Measurements from ENCODE around the gene CLASP1.

Gene CLASP1

GRCh38 chr2:121343191-121343590 is 306.1 kb downstream of the CLASP1 start:
- TF ChIP-seq, protein P1, sequence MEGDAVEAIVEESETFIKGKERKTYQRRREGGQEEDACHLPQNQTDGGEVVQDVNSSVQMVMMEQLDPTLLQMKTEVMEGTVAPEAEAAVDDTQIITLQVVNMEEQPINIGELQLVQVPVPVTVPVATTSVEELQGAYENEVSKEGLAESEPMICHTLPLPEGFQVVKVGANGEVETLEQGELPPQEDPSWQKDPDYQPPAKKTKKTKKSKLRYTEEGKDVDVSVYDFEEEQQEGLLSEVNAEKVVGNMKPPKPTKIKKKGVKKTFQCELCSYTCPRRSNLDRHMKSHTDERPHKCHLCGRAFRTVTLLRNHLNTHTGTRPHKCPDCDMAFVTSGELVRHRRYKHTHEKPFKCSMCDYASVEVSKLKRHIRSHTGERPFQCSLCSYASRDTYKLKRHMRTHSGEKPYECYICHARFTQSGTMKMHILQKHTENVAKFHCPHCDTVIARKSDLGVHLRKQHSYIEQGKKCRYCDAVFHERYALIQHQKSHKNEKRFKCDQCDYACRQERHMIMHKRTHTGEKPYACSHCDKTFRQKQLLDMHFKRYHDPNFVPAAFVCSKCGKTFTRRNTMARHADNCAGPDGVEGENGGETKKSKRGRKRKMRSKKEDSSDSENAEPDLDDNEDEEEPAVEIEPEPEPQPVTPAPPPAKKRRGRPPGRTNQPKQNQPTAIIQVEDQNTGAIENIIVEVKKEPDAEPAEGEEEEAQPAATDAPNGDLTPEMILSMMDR (IDR thresholded peaks at IDR 0.05; ENCODE audit: insufficient read depth, missing control alignments), result no peak
- FAIRE-seq, result no peak
- DNase-seq (ENCODE audit: insufficient read length, low spot score), result no peak

GRCh38 chr2:121342751-121343150 is 306.5 kb downstream of the CLASP1 start:
- TF ChIP-seq, protein P1 (IDR thresholded peaks at IDR 0.05; ENCODE audit: insufficient read depth, missing control alignments), result no peak
- no peak for FAIRE-seq

GRCh38 chr2:121340926-121341325 is 308.3 kb downstream of the CLASP1 start:
- FAIRE-seq, result no peak

More at GRCh38 chr2:121342751-121343150, 306.5 kb downstream of the CLASP1 start:
- DNase-seq (ENCODE audit: insufficient read length, low spot score), result no peak

GRCh38 chr2:121338281-121338680 is 311.0 kb downstream of the CLASP1 start:
- DNase-seq (ENCODE audit: insufficient read length, low spot score) (no peak), FAIRE-seq (no peak)
- TF ChIP-seq, protein P1 (IDR thresholded peaks at IDR 0.05; ENCODE audit: insufficient read depth, missing control alignments), result no peak

More at GRCh38 chr2:121340926-121341325, 308.3 kb downstream of the CLASP1 start:
- TF ChIP-seq, protein P1 (IDR thresholded peaks at IDR 0.05; ENCODE audit: insufficient read depth, missing control alignments), result no peak
- DNase-seq (ENCODE audit: insufficient read length, low spot score), result no peak

DNA sequence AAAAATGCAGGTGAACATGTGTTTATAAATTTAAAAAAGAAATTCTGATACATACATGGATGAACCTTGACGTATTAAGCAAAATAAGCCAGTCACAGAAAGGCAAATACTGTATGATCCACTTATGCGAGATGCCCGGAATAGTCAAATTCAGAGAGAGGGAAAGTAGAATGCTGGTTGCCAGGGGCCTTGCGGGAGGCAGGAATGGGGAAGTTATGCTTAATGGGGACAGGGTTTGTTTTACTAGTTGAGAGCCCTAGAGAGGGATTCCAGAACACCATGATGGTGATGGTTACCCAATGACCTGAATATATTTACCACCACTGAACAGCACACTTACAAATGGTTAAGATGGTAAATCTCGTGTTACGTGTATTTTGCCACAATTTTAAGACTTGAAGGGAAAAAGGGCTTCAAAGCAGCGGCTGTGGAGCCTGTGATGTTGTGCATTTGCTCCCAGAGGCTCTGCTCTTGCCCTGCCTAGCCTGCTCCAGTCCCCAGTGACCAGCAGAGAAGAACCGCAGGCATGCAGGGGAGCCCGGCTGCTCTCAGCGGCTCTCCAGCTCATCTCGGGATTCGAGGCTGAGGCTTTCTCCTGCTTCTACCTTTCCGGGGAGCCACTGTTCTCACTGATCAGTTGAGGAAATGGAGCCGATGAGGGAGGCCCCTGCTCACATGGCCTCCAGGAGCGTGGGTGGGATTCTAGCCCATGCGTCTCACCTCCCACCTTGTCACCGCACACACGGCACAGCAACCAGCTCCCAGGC is 312.6 kb downstream of the CLASP1 start:
- TF ChIP-seq, protein P1 (IDR thresholded peaks at IDR 0.05; ENCODE audit: insufficient read depth, missing control alignments), result no peak
- no peak for DNase-seq (ENCODE audit: insufficient read length, low spot score)
- no peak for FAIRE-seq

GRCh38 chr2:121335294-121336290 is 313.7 kb downstream of the CLASP1 start:
- DNase-seq (ENCODE audit: insufficient read length, low spot score) (no peak), FAIRE-seq (no peak)
- TF ChIP-seq, protein P1 (IDR thresholded peaks at IDR 0.05; ENCODE audit: insufficient read depth, missing control alignments), result no peak
